Stomach (tissue), 9 donors: ENCODE results near the gene OR2L8. TPM values are rescaled to one million over a fixed set of nuclear protein-coding genes. Genes with fewer than 3 reads are reported as not detected.

Experiments used
- DNase-seq, 2 donors: peaks; one replicate each; pipeline versions ENCODE4 v3.0.0 to v3.0.0-alpha.2; 2013 to 2019
- H3K27ac ChIP-seq, 5 donors: fragments of 200-600 bp in 4 of 5; sonication (generic) in 4 of 5; one replicate each; pipeline ENCODE4 v1.5.1; 2013 to 2019; ENCODE audit warnings: mild to moderate bottlenecking in 1 of 5, moderate library complexity in 1 of 5
- H3K27me3 ChIP-seq, 3 donors: fragments of 200-600 bp; sonication (generic); one replicate each; pipeline ENCODE4 v1.5.1; 2017 to 2019; ENCODE audit warnings: mixed run types in 1 of 3
- H3K36me3 ChIP-seq, 4 donors: fragments of 200-600 bp; sonication (generic); 1 replicate in 3 of 4; 2 replicates in 1 of 4; pipeline ENCODE4 v1.5.1; 2016 to 2019
- H3K4me1 ChIP-seq, 4 donors: fragments of 200-600 bp; sonication (generic); one replicate each; pipeline ENCODE4 v1.5.1; 2016 to 2019
- H3K4me3 ChIP-seq, 4 donors: fragments of 200-600 bp; sonication (generic) in 3 of 4; one replicate each; pipeline ENCODE4 v1.5.1; 2016 to 2019; ENCODE audit warnings: mild to moderate bottlenecking in 1 of 4
- H3K9me3 ChIP-seq, 4 donors: fragments of 200-600 bp; sonication (generic); one replicate each; pipeline ENCODE4 v1.5.1; 2016 to 2019
- CTCF ChIP-seq, 7 experiments: fragments of 450-650 bp in 4 of 7; fragments of 200-600 bp in 3 of 7; sonication (generic) in 3 of 7; IDR thresholded peaks; one replicate each; pipeline ENCODE4 v1.5.1; 2016 to 2019; ENCODE audit warnings: antibody characterized with exemption in 7 of 7, control low read depth in 2 of 7, mild to moderate bottlenecking in 1 of 7
- EP300 ChIP-seq: sonication (generic); formaldehyde crosslinking; IDR thresholded peaks from one replicate; pipeline ENCODE4 v1.6.1; 2017; ENCODE audit warnings: antibody characterized with exemption
- POLR2A ChIP-seq, 4 donors: fragments of 450-650 bp; IDR thresholded peaks; one replicate each; pipeline ENCODE4 v1.6.1; 2016; ENCODE audit warnings: antibody characterized with exemption in 4 of 4, control low read depth in 2 of 4, mild to moderate bottlenecking in 1 of 4, moderate library complexity in 1 of 4
- POLR2AphosphoS5 ChIP-seq, 3 donors: sonication (generic); formaldehyde crosslinking; IDR thresholded peaks; one replicate each; pipeline ENCODE4 v1.6.1; 2016; ENCODE audit warnings: antibody characterized with exemption in 3 of 3
- WGBS, 5 donors: extraction: QIAGEN DNeasy Blood & Tissue Kit in 3 of 5; methylation state at CpG; one replicate each; pipeline versions ENCODE4 v1.1.5 to v1.1.7; 2013 to 2018; 5-methylcytosine and 5-hydroxymethylcytosine counted together
- intact Hi-C: fragments of 100-400 bp; cut with DNase I; formaldehyde crosslinking; loops from one replicate; pipeline ENCODE4 v1.15.1; 2023; ENCODE audit warnings: low total_unique reads
- polyA plus RNA-seq, 3 donors: library from polyadenylated mRNA; stranded (reverse); fragments of 200-250 nt; gene quantifications; one replicate each; pipeline ENCODE4 v1.2.3, GENCODE V29; 2013
- total RNA-seq, 5 donors: library from RNA; depleted of rRNA; stranded (reverse); fragments of >200 nt; gene quantifications; one replicate each; pipeline versions ENCODE4 v1.1.0 to v1.2.3, GENCODE V29; 2014 to 2016
- donor health status: healthy with polysubstance abuse.
- donor health status: Bipolar disorder and iron deficiency.
- donor health status: healthy.

OR2L8 gene
- total and polyA plus RNA-seq, 8 donors = not detected

GRCh38 chr1:247919952-247920351, 28.7 kb upstream of the OR2L8 start, which contains the start of gene OR2T8:
TSS of gene OR2T8 (plus strand) at chr1:247920252. CDS start at chr1:247921018, 766 bp downstream.
- no peak for DNase-seq
- no peaks in the 10 kb centered on the region for H3K4me1 ChIP-seq
- H3K36me3 ChIP-seq = no peaks in the 10 kb centered on the region
- no peak within 1 kb of the TSS for H3K4me3 ChIP-seq
- no peak within 1 kb of the TSS for H3K27ac ChIP-seq
- no peak for TF ChIP-seq POLR2A (IDR thresholded peaks at IDR 0.05)
- TF ChIP-seq EP300 = no peak
- TF ChIP-seq CTCF (IDR thresholded peaks at IDR 0.05) = no peak
- no peak for TF ChIP-seq POLR2AphosphoS5 (IDR thresholded peaks at IDR 0.05)
- H3K9me3 ChIP-seq = no peaks in the 10 kb centered on the region
- no peaks in the 10 kb centered on the region for H3K27me3 ChIP-seq
- intact Hi-C loops = no loop called here
- WGBS, 5 donors = 41 to 94% (median 92%) methylated on average over 2 of the region's 2 CpGs

GRCh38 chr1:247923941-247924340, 24.7 kb upstream of the OR2L8 start:
- intact Hi-C loops = no loop called here
- H3K36me3 ChIP-seq = no peaks in the 10 kb centered on the region
- no peaks in the 10 kb centered on the region for H3K9me3 ChIP-seq
- no peaks in the 10 kb centered on the region for H3K4me1 ChIP-seq
- no peak overlapping the region for H3K4me3 ChIP-seq
- no peak for TF ChIP-seq CTCF (IDR thresholded peaks at IDR 0.05)
- no peak for TF ChIP-seq POLR2AphosphoS5 (IDR thresholded peaks at IDR 0.05)
- no peak for TF ChIP-seq EP300
- TF ChIP-seq POLR2A (IDR thresholded peaks at IDR 0.05) = no peak
- no peak overlapping the region for H3K27ac ChIP-seq
- DNase-seq = no peak
- H3K27me3 ChIP-seq = no peaks in the 10 kb centered on the region
- WGBS, 5 donors = 65 to 68% (median 66%) methylated on average over 3 of the region's 3 CpGs

DNA sequence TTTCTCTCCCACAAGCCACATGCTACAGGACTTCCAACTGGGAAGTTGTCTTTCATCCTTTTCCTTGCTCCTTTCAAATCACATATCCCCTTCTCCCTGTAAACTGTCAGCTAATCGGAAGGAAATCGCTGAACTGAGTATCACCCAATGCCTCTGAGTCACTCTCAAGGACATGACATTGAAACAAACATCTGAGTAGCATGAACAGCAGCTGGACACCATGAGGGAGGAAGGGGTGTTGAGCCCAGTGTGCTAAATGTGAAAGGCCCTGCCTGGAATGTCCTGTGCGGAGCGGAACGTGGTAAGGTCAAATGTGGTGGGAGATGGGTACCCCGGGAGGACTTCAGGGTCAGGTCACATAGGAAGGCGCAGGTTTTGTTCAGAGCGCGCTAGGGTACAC, 23.8 kb upstream of the OR2L8 start, which contains the start of gene OR2AJ1:
Gene OR2AJ1, plus strand, starts transcription at position 22 of the 400 bp plus-strand sequence. CDS start 8,880 bp downstream, outside the sequence.
- Histone ChIP-seq H3K36me3 (no peaks in the 10 kb centered on the region), H3K4me1 (no peaks in the 10 kb centered on the region), H3K27me3 (no peaks in the 10 kb centered on the region), H3K4me3 (no peak within 1 kb of the TSS), H3K9me3 (no peaks in the 10 kb centered on the region), H3K27ac (no peak within 1 kb of the TSS)
- 86 to 89% (median 87%) methylated on average over 9 of the region's 9 CpGs for WGBS, 5 donors
- TF ChIP-seq POLR2AphosphoS5 (IDR thresholded peaks at IDR 0.05) (no peak), EP300 (no peak), POLR2A (IDR thresholded peaks at IDR 0.05) (no peak)
- DNase-seq = no peak
- intact Hi-C loops = no loop called here

- Histone ChIP-seq H3K9me3 (peaks cover 0 to 19% (median 17%) of the 10 kb centered on the region in 4 donors), H3K27me3 (peaks cover 0 to 10% (median 3%) of the 10 kb centered on the region in 3 donors), H3K4me1 (no peaks in the 10 kb centered on the region), H3K27ac (no peak overlapping the region), H3K4me3 (no peak overlapping the region), H3K36me3 (no peaks in the 10 kb centered on the region)
- intact Hi-C loops = no loop called here
- 91 to 97% (median 95%) methylated on average over 6 to 8 of the region's 8 CpGs for WGBS, 5 donors
- DNase-seq = no peak
- no peak for TF ChIP-seq POLR2AphosphoS5 (IDR thresholded peaks at IDR 0.05)
- no peak for TF ChIP-seq EP300
- TF ChIP-seq CTCF (IDR thresholded peaks at IDR 0.05) = no peak
- no peak for TF ChIP-seq POLR2A (IDR thresholded peaks at IDR 0.05)
These were observed 14.7 kb upstream of the OR2L8 start for GRCh38 chr1:247933989-247934388.

- Histone ChIP-seq H3K36me3 (no peaks in the 10 kb centered on the region), H3K27ac (no peak overlapping the region), H3K4me3 (no peak overlapping the region), H3K4me1 (no peaks in the 10 kb centered on the region), H3K9me3 (peaks cover 0 to 19% (median 17%) of the 10 kb centered on the region in 4 donors), H3K27me3 (peaks cover 0 to 10% (median 3%) of the 10 kb centered on the region in 3 donors)
- TF ChIP-seq POLR2AphosphoS5 (IDR thresholded peaks at IDR 0.05) (no peak), POLR2A (IDR thresholded peaks at IDR 0.05) (no peak), CTCF (IDR thresholded peaks at IDR 0.05) (no peak), EP300 (no peak)
- DNase-seq = no peak
- intact Hi-C loops = no loop called here
- 93 to 97% (median 94%) methylated on average over 7 to 9 of the region's 9 CpGs for WGBS, 5 donors
These were observed 12.9 kb upstream of the OR2L8 start for GRCh38 chr1:247935781-247936180.
